Measurements from ENCODE around the gene BANP. TPM values are rescaled to one million over a fixed set of nuclear protein-coding genes. Genes with fewer than 3 reads are reported as not detected.

BANP gene
- total and polyA plus RNA-seq, 2 of the 8 experiments (the other 6 are each of a cell fraction or from before 2014, with no cell fraction given): 25.8 to 39.8 TPM

- TF ChIP-seq CHD7 (IDR thresholded peaks at IDR 0.05; ENCODE audit: insufficient replicate concordance, low read length) (no peak), KDM1A (IDR thresholded peaks at IDR 0.05; ENCODE audit: borderline replicate concordance, low read length) (no peak), SP1 (IDR thresholded peaks at IDR 0.05; ENCODE audit: low read depth, low read length) (no peak), HDAC2 (IDR thresholded peaks at IDR 0.05; ENCODE audit: borderline replicate concordance in 1 of 2, low read depth in 2 of 2, low read length in 2 of 2) (no peak), CHD2 (IDR thresholded peaks at IDR 0.05; ENCODE audit: low read length) (no peak), POU5F1 (IDR thresholded peaks at IDR 0.05; ENCODE audit: low read depth, low read length) (no peak), TEAD4 (IDR thresholded peaks at IDR 0.05; ENCODE audit: low read depth, low read length) (no peak)
Measured at GRCh38 chr16:87966064-87966645, 14.9 kb downstream of the BANP start (continued).
